Left lung (tissue), 10 donors: ENCODE measurements around the gene TRPM3. TPM values are rescaled to one million over a fixed set of nuclear protein-coding genes. Genes with fewer than 3 reads are reported as not detected.

Experiments used
- ATAC-seq: fragments of 200-7000 bp; cut with Tn5 transposase; one replicate; pipeline ENCODE4 v1.9.1; 2020; ENCODE audit warnings: moderate library complexity
- DNase-seq, 4 donors: peaks; one replicate each; pipeline ENCODE4 v3.0.0-alpha.2; 2013 to 2020
- H3K27ac ChIP-seq, 2 donors: fragments of 200-600 bp; sonication (generic) in 1 of 2; one replicate each; pipeline versions ENCODE4 v1.5.0 to v1.8.0; 2020 to 2021
- H3K27me3 ChIP-seq, 2 donors: fragments of 200-600 bp; sonication (generic) in 1 of 2; one replicate each; pipeline versions ENCODE4 v1.5.0 to v1.8.0; 2020 to 2021
- H3K36me3 ChIP-seq, 2 donors: fragments of 200-600 bp; sonication (generic) in 1 of 2; one replicate each; pipeline versions ENCODE4 v1.5.0 to v1.8.0; 2020 to 2021
- H3K4me1 ChIP-seq, 2 donors: fragments of 200-600 bp; one replicate each; pipeline ENCODE4 v1.8.0; 2021
- H3K4me3 ChIP-seq, 2 donors: fragments of 200-600 bp; sonication (generic) in 1 of 2; one replicate each; pipeline versions ENCODE4 v1.5.0 to v1.8.0; 2020 to 2021; ENCODE audit warnings: mild to moderate bottlenecking in 1 of 2
- H3K9me3 ChIP-seq, 2 donors: fragments of 200-600 bp; sonication (generic) in 1 of 2; one replicate each; pipeline versions ENCODE4 v1.5.0 to v1.8.0; 2020 to 2021
- CTCF ChIP-seq, 2 donors: fragments of 200-600 bp; sonication (generic) in 1 of 2; IDR thresholded peaks; one replicate each; pipeline versions ENCODE4 v1.5.0 to v1.8.0; 2021; ENCODE audit warnings: antibody characterized with exemption in 2 of 2
- intact Hi-C, 2 donors: fragments of 100-400 bp; cut with DNase I; formaldehyde crosslinking; loops; one replicate each; pipeline versions ENCODE4 v1.11.2 to v1.14.2; 2022
- polyA plus RNA-seq, 6 donors: library from polyadenylated mRNA; unstranded; fragments of 120-200 nt; gene quantifications; one replicate each; pipeline ENCODE4 v1.2.1, GENCODE V29; 2013; ENCODE audit not compliant: insufficient read length in 6 of 6
- total RNA-seq, 2 donors: library from RNA; stranded (reverse); fragmentation: NEBNext Ultra II Directional; extraction: Animal tissue kit (Norgen Biotek cat#: 25700); gene quantifications; one replicate each; pipeline ENCODE4 v1.2.1, GENCODE V29; 2021
- donor health status: DM: no; HTN: yes; CAD: no.
- donor health status: DM: no; HTN: no; CAD: no.

The TRPM3 gene
- total and polyA plus RNA-seq, 8 donors = 0.17 to 2.1 (median 1.2) TPM

GRCh38 chr9:71130521-71130920 is 9.1 kb upstream of the TRPM3 start:
- H3K4me1 ChIP-seq = no peaks in the 10 kb centered on the region
- no peak for TF ChIP-seq CTCF (IDR thresholded peaks at IDR 0.05)
- DNase-seq (no peak), ATAC-seq (no peak)
- no peak overlapping the region for H3K4me3 ChIP-seq
- intact Hi-C loops = no loop called here
- no peaks in the 10 kb centered on the region for H3K36me3 ChIP-seq
- H3K27me3 ChIP-seq = no peaks in the 10 kb centered on the region
- no peak overlapping the region for H3K27ac ChIP-seq
- no peaks in the 10 kb centered on the region for H3K9me3 ChIP-seq

- H3K27me3 ChIP-seq = no peaks in the 10 kb centered on the region
- intact Hi-C loops = no loop called here
- H3K4me3 ChIP-seq = no peak overlapping the region
- DNase-seq (no peak), ATAC-seq (no peak)
- H3K36me3 ChIP-seq = no peaks in the 10 kb centered on the region
- TF ChIP-seq CTCF (IDR thresholded peaks at IDR 0.05) = no peak
- H3K9me3 ChIP-seq = no peaks in the 10 kb centered on the region
- H3K27ac ChIP-seq = no peak overlapping the region
- no peaks in the 10 kb centered on the region for H3K4me1 ChIP-seq
Measured at GRCh38 chr9:71128796-71129195, 7.4 kb upstream of the TRPM3 start.

- Histone ChIP-seq H3K4me1 (no peaks in the 10 kb centered on the region), H3K36me3 (no peaks in the 10 kb centered on the region), H3K4me3 (no peak overlapping the region), H3K27me3 (peaks cover 0 to 5% of the 10 kb centered on the region in 2 donors), H3K27ac (no peak overlapping the region), H3K9me3 (no peaks in the 10 kb centered on the region)
- TF ChIP-seq CTCF (IDR thresholded peaks at IDR 0.05) = no peak
- ATAC-seq (no peak), DNase-seq (no peak)
- intact Hi-C loops = no loop called here
Measured at GRCh38 chr9:71127301-71127700, 5.9 kb upstream of the TRPM3 start.

GRCh38 chr9:71122421-71122820 is 1.0 kb upstream of the TRPM3 start:
- intact Hi-C loops = no loop called here
- Histone ChIP-seq H3K4me3 (no peak overlapping the region), H3K27me3 (peaks cover 0 to 21% of the 10 kb centered on the region in 2 donors), H3K4me1 (no peaks in the 10 kb centered on the region), H3K36me3 (no peaks in the 10 kb centered on the region), H3K9me3 (no peaks in the 10 kb centered on the region), H3K27ac (no peak overlapping the region)
- no peak for TF ChIP-seq CTCF (IDR thresholded peaks at IDR 0.05)
- DNase-seq = no peak
- ATAC-seq = no peak

GRCh38 chr9:71122022-71122275 is 528 bp upstream of the TRPM3 start:
- Histone ChIP-seq H3K36me3 (no peaks in the 10 kb centered on the region), H3K4me1 (no peaks in the 10 kb centered on the region), H3K27me3 (peaks cover 0 to 21% of the 10 kb centered on the region in 2 donors), H3K27ac (no peak overlapping the region), H3K9me3 (no peaks in the 10 kb centered on the region), H3K4me3 (no peak overlapping the region)
- intact Hi-C loops = no loop called here
- TF ChIP-seq CTCF (IDR thresholded peaks at IDR 0.05) = no peak
- ATAC-seq (no peak), DNase-seq (no peak)
